Testis (tissue), 2 donors: ENCODE results near the gene INPP5A.

Experiments
- POLR2A ChIP-seq: fragments of 450-650 bp; IDR thresholded peaks from one replicate; pipeline ENCODE4 v1.6.1; 2017; ENCODE audit warnings: antibody characterized with exemption, mild to moderate bottlenecking, moderate library complexity
- TF ChIP-seq, protein P1 (sequence below), 3 experiments: fragments of 450-650 bp in 2 of 3; fragments of 200-600 bp in 1 of 3; sonication (generic) in 1 of 3; IDR thresholded peaks; one replicate each; pipeline ENCODE4 v1.5.1; 2016 to 2019; ENCODE audit warnings: antibody characterized with exemption in 3 of 3, mild to moderate bottlenecking in 2 of 3, moderate library complexity in 1 of 3

GRCh38 chr10:132611986-132612385 lies 74.4 kb downstream of the INPP5A start:
- TF ChIP-seq, protein P1, sequence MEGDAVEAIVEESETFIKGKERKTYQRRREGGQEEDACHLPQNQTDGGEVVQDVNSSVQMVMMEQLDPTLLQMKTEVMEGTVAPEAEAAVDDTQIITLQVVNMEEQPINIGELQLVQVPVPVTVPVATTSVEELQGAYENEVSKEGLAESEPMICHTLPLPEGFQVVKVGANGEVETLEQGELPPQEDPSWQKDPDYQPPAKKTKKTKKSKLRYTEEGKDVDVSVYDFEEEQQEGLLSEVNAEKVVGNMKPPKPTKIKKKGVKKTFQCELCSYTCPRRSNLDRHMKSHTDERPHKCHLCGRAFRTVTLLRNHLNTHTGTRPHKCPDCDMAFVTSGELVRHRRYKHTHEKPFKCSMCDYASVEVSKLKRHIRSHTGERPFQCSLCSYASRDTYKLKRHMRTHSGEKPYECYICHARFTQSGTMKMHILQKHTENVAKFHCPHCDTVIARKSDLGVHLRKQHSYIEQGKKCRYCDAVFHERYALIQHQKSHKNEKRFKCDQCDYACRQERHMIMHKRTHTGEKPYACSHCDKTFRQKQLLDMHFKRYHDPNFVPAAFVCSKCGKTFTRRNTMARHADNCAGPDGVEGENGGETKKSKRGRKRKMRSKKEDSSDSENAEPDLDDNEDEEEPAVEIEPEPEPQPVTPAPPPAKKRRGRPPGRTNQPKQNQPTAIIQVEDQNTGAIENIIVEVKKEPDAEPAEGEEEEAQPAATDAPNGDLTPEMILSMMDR (IDR thresholded peaks at IDR 0.05), result no peak
- TF ChIP-seq POLR2A, result no peak
